IMR-90 (cell line): ENCODE results near the gene DNASE1L1.

Experiments used
- BHLHE40 ChIP-seq: fragments of 150-350 bp; IDR thresholded peaks from 2 replicates; pipeline ENCODE4 v1.6.1; 2016; ENCODE audit warnings: mild to moderate bottlenecking, low read depth, low read length
- CEBPB ChIP-seq: IDR thresholded peaks from 2 replicates; pipeline ENCODE4 v1.6.1; 2012; ENCODE audit warnings: low read depth, low read length, improper control_type of control experiment
- CHD1 ChIP-seq: IDR thresholded peaks from 2 replicates; pipeline ENCODE4 v1.6.1; 2012; ENCODE audit warnings: low read depth, low read length, improper control_type of control experiment
- CTCF ChIP-seq: conservative IDR thresholded peaks from 2 replicates; pipeline ENCODE4 v1.5.1; 2012; ENCODE audit warnings: mild to moderate bottlenecking, low read depth, low read length, improper control_type of control experiment
- ELK1 ChIP-seq: fragments of 150-350 bp; IDR thresholded peaks from 2 replicates; pipeline ENCODE4 v1.6.1; 2016; ENCODE audit warnings: low read depth, mild to moderate bottlenecking, low read length, moderate library complexity, borderline replicate concordance
- FOS ChIP-seq: fragments of 150-350 bp; IDR thresholded peaks from 2 replicates; pipeline ENCODE4 v1.6.1; 2016; ENCODE audit warnings: low read depth, low read length
- MAFK ChIP-seq: IDR thresholded peaks from 2 replicates; pipeline ENCODE4 v1.6.1; 2012; ENCODE audit warnings: low read depth, low read length, improper control_type of control experiment
- MXI1 ChIP-seq: IDR thresholded peaks from 2 replicates; pipeline ENCODE4 v1.6.1; 2012; ENCODE audit warnings: low read depth, mild to moderate bottlenecking, low read length, moderate library complexity, borderline replicate concordance
- POLR2A ChIP-seq: IDR thresholded peaks from 2 replicates; pipeline ENCODE4 v1.6.1; 2012; ENCODE audit warnings: mild to moderate bottlenecking, low read depth, low read length
- RAD21 ChIP-seq: IDR thresholded peaks from 2 replicates; pipeline ENCODE4 v1.6.1; 2012; ENCODE audit warnings: low read length, improper control_type of control experiment
- RCOR1 ChIP-seq: IDR thresholded peaks from 2 replicates; pipeline ENCODE4 v1.6.1; 2012; ENCODE audit warnings: mild to moderate bottlenecking, low read length, improper control_type of control experiment; ENCODE audit not compliant: insufficient replicate concordance
- RFX5 ChIP-seq: IDR thresholded peaks from 2 replicates; pipeline ENCODE4 v1.8.0; 2012; ENCODE audit warnings: low read depth, mild to moderate bottlenecking, low read length, moderate library complexity
- SMC3 ChIP-seq: fragments of 150-350 bp; IDR thresholded peaks from 2 replicates; pipeline ENCODE4 v1.6.1; 2016; ENCODE audit warnings: low read depth, mild to moderate bottlenecking, antibody characterized with exemption, low read length, moderate library complexity
- USF2 ChIP-seq: fragments of 150-350 bp; IDR thresholded peaks from 2 replicates; pipeline ENCODE4 v1.6.1; 2017; ENCODE audit warnings: mild to moderate bottlenecking, antibody characterized with exemption, low read length, low read depth

- TF ChIP-seq POLR2A (peak; percentile 33; the same call in 1 of the 2 replicates), CTCF (no peak), RCOR1 (no peak), RAD21 (no peak), MAFK (no peak), CEBPB (no peak), MXI1 (peak; percentile 30; the same call in 1 of the 2 replicates), SMC3 (no peak), ELK1 (no peak), USF2 (no peak), CHD1 (no peak), FOS (0 out of 2 replicates have a peak, but pooled peaks have one; percentile 31), BHLHE40 (no peak), RFX5 (peak; percentile 94)
Measured at GRCh38 chrX:154409222-154409871, at the start of gene DNASE1L1.
